Fibroblast of gingiva (primary cell): ENCODE measurements around the gene TRPV4.

ENCODE experiments used
- DNase-seq: peaks from one replicate; pipeline ENCODE4 v3.0.0-alpha.2; 2011; ENCODE audit warnings: low read depth

Gene TRPV4

DNA sequence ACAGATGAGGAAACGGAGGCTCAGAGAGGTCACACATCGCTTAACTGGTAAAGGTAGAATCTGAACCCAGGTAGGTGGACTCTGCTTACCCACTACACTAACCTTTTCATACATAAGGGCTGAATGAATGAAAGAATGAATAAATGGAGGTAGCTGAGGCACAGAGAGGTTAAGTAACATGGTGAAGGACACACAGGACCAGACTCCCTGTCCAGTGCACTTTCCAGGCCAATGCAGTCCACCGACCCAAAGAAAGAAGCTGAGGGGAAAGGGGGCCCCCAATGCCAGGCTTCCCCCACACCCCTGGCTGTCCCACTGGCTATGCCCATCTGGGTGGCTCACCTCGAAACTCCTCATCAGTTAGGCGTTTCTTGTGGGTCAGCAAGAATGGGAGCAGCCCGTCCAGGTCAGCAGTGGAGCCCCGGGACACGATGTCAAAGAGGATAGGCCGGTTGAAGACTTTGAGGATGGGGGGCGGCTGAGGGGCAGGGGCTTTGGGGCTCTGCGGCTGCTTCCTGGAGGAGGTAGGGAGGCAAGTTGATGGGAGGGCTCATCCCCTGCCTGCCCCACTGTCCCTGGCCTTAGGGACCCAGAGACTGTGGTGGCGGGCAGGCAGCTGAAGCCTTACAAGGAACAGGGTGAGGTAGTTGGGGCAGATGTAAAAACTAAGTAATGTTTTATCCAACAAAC, 25.1 kb downstream of the TRPV4 start:
- no peak for DNase-seq

DNA sequence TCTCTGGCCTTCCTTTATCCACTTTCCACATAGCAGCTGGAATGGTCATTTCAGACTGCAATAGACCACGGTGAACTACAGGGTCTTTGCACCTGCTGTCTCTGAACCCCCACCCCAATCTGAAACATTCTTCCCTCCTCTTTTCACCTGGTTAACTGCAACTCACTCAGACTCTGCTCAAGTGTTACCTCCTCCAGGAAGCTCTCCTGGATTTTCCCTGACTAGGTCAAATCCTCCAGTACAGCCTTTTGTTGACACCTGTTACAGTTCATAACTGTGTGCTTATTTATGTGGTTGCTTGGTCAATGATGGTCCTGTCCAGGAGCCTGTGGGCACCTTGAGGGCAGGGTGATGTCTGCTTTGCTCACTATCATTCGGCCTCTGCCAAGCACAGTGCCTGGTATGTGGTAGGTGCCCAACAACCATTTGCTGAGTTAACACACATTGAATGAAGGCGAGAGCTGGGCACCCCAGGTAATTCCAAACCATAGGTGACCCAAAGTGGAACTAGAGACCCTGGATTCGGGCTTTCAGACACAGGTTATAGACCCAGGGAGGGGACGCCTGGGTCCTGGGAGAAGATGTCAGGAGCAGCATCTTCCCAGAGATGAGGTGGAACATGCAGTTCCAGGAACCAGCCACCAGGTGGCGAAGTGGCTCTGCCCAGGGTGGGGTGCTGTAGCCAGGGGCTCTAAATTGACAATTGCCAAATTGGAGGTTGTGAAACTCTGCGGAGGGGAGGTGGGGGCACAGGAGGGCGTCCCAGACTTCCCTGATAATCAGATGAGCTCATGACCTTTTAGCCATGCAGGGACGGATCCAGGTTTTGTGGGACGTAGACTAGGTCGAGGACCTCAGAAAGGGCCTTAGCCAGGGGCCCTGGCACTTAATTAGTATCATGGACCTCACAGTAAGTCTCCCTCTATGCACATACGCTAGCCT, 28.1 kb downstream of the TRPV4 start:
- DNase-seq, result peak; percentile 32

DNA sequence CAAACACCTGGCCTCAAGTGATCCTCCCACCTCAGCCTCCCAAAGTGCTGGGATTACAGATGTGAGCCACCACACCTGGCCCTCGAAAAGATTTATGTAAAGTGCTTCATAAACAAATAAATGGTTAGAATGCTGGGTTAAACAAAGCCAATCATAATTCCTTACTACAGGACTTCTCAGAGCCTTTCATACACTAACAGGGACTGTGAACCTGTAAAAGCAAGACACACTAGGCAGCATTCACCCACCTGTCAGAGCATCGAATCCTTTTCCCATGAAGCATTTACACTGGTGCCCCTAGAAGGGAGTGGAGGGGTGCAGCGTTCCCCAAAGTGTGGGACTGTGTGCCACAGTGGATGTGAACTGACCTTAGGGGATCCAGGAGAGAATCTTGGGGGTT, 29.5 kb downstream of the TRPV4 start:
- no peak for DNase-seq

DNA sequence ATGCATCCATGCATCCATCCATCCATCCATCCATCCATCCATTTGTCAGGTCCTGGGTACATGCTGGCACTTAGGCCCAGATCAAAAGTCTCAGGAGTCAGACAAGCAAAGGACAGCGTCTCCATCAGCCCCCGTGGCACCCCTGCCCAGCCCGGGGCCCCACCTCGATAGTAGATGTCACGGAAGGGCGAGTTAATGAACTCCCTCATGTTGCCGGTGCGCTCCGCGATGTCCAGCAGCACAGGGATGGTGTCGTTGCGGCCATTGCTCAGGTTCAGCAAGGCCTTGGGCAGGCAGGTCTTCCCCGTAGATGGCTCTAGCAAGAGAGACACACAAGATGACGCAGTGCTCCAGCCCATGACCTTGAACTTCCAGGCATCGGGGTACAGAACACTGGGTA, 30.4 kb downstream of the TRPV4 start:
- DNase-seq, result no peak

DNA sequence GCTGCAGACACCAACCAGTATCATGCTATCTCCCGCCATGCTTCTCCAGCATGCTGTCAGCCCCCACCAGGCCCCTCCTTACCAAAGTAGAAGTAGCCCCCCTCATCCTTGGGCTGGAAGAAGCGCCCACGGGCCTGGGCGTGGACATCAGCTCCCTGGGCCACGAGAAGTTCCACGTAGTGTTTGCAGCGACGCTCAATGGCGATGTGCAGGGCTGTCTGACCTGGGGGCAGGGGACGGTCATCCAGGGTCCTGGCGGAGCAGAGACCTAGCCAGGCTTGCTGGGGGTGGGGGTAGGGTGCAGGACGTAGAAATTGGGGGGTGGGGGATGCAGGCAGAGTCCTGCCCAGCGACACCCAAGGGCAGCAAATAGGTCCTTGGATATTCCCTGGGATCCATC, 32.7 kb downstream of the TRPV4 start:
- no peak for DNase-seq

DNA sequence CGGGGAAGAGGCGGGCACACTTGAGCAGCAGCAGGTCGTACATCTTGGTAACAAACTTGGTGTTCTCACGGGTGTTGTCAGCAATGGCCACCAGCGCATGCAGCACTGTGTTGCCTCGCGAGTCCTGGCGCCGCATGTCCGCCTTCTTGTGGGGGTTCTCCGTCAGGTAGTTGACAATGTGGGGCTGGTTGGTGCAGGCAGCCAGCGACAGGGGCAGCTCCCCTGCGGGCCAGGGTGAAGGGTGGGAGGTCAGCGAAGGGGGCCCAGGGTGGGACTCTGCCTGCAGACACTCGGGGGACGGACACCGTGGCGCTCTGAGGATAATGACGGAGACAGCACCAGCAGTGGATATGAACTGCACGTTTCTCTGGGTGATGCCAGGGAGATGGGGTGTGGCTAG, 34.5 kb downstream of the TRPV4 start:
- DNase-seq, result no peak

DNA sequence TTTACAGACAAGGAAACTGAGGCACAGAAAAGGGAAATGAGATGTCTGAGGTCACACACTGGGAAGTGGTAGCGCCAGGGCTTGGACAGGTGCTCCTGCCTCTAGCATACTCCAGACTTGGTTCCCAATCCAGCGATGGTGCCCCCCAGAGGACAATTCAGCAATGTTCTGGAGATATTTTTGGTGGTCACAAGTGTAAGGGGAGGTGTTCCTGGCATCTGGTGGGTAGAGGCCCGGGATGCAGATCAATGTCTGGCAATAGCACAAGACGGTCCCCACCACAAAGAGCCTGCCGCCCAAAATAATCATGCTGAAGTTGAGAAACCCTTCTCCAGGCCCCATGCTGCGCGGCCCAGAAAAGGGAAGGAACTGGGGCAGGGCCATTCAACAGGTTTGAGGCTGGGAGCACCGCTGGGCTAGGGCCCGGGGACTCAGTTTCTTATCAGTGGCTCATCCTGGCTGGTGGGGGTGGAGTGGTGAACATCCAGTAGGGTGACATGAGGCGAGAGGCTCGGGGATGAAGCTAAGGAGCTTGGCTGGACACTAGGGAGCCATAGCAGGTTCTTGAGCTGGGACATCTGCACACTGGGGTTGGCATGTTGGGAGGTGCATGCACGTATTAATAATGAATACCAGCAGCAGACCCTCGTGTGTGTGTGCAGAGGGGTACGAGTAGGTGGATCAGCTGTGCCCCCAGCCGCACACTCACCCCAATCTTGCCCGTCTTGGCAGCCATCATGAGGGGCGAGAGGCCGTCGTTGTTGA, 35.1 kb downstream of the TRPV4 start:
- DNase-seq, result no peak

DNA sequence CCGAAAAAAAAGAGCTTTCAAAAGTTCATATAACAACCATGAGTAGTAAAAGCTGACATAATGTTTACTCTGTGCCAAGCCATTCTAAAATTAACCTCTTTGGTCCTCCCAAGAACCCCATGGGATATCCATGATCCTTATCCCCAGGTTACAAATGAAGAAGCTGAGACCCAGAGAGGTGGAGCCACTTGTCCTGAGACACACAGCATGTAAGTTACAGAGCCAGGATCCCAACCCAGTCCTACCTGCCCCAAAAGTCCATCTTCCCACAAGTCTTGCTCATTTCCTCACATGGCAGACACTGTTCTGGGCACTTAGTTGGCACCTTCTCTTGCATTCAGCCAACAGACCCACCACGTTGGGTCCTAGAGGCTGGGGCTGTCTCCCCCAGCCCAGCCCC, 37.1 kb downstream of the TRPV4 start:
- no peak for DNase-seq

DNA sequence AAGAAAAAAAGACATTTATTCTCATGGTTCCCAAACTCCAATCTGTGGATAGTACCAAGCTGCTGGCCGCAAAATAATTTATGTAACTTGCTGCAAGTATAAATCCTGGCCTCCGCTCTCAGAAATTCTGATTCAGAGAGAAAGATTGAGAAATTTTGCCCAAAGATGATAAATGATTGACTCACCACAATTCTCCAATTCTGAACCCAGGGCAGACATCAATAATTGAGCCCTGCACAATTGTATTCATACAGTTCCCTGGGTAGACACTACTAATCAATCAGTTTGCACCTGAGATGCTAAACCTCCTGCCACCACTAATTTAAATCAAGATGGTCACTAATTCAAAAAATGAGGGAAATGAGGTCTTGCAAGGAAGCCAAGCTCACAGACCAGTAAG, 38.2 kb downstream of the TRPV4 start:
- peak; percentile 34 for DNase-seq

DNA sequence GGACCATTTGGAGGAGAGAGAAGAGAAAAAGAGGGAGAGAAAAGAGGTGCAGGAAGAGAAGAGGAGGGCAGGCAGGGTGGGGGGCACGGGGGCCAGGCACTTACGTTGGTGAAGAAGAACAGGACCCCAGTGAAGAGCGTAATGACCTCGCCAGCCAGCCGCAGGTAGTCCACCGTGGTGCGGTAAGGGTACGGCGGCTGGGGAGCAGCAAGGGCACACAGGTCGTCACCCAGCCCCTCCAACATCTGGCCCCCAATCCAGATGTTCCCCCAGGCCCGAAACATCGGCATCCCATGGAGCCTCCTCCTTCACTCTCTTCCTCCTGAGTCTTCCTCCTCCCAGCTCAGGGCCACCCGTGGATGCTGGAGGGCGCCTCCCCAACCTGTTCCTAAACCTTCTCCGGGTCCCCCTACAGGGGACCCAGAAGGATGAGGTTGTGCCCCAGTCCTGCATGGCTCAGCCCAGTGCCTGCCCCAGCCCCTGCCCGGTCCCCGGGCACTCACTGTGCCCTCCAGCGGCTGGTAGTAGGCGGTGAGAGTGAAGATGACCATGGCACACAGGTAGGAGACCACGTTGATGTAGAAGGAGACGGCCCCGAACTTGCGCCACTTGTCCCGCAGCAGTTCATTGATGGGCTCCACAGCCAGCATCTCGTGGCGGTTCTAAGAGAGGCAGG, 39.2 kb downstream of the TRPV4 start:
- no peak for DNase-seq

DNA sequence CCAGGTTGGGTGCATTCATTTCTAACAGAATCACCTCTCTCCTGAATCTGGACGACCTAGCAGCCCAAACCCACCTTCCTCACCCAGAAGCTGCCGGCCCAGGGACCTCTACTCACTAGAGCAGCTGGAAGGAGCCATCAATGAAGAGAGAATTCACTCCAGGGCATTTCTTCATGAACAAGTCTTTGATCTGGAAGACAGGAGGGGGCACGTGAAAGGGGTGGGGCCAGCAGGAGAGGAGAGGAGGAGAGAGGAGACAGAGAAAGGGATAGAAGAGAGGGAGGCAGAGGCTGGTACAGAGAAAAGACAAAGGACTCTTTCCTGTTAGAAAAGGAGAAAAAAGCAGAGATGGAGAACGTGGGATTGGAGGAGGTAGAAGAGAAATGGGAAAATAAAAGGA, 39.8 kb downstream of the TRPV4 start:
- no peak for DNase-seq

DNA sequence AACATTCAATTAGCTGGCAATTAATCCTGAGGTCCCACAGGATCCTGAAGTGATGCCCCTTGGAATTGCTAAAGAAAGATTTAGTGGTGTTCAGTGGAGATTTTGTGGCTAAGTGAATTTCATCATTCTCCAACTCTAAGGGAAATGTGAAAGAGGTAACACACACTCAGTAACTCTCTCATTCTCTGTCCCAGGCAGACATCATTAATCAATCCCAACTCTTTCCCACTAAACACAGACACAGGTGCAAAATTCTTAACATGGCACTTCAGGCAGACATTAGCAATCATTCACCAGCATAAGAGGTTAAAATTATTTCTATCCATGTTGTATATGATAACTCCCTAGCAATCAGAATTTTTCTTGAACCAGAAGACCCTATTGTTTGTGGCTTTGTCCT, 40.2 kb downstream of the TRPV4 start:
- DNase-seq, result no peak

DNA sequence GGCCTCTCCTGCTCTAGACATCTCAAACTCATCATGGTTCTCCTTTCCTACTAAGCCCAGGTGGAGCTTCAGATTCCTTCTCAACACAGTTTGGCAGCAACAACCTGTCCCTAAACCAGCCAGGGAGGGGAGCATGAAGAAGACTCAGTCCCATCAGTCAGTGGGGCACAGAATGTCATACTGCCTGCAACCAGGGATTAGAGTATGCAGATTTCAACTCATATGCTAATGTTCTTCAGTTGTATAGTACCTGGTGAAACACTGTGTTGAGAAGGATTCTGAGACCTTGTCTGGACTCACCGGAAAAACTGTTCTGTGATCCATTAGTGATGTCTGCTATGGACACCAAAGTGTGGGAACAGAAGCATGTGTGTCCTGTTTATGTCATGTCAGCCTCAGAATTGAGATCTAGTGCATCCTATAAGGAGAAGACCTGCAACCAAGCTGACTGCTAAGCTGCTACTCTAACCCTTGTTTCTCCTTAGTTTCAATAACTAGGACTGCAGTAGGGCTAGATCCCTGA, 43.6 kb downstream of the TRPV4 start:
- DNase-seq, result no peak

DNA sequence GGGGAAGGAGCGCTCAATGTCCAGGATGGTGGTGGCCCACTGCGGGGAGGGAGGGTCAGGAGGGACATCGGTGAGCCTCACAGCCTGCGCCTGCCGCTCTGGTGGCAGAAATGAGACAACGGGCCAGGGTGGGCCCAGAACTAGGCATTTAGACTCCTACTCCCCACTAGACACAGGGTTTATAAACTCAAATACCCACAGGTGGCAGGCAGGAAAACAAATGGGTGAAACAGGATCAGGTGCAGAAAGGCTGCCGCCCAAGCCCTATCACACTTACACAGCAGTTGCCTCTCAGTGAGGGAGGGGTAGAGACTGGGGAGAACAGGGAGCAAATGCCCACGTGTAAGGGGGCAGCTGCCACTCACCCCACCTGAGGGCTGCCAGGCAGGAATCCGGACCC, 46.4 kb downstream of the TRPV4 start:
- DNase-seq, result no peak

DNA sequence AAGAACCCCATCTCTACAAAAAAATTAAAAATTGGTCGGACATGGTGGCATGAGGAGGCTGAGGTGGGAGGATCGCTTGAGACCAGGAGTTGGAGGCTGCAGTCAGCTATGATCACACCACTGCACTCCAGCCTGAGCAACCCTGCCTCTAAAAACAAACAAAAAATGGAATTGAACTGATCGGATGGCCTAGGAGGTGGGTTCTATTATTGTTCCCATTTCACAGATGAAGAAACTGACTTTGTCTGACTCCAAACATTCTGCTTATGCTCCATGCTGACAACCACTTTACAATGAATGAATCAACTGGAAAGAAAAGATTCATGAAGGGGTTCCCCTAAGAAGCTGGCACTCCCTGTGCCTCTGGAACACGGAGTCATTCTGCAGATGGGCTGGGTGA, 47.3 kb downstream of the TRPV4 start:
- DNase-seq, result no peak

DNA sequence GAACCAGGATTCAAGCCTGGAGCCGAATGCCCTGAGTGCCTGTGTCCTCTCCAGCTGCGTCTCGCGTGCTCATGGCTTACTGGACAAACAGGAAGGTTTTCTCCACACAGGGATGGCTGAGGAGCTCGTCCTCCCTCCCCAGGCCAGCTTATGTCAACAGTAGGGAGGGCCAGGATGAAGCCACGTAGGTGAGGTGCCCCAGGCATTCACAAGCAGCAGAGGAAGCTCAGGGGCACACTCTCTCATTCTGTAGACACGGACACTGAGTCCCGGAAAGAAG, 49.3 kb downstream of the TRPV4 start:
- DNase-seq, result no peak

DNA sequence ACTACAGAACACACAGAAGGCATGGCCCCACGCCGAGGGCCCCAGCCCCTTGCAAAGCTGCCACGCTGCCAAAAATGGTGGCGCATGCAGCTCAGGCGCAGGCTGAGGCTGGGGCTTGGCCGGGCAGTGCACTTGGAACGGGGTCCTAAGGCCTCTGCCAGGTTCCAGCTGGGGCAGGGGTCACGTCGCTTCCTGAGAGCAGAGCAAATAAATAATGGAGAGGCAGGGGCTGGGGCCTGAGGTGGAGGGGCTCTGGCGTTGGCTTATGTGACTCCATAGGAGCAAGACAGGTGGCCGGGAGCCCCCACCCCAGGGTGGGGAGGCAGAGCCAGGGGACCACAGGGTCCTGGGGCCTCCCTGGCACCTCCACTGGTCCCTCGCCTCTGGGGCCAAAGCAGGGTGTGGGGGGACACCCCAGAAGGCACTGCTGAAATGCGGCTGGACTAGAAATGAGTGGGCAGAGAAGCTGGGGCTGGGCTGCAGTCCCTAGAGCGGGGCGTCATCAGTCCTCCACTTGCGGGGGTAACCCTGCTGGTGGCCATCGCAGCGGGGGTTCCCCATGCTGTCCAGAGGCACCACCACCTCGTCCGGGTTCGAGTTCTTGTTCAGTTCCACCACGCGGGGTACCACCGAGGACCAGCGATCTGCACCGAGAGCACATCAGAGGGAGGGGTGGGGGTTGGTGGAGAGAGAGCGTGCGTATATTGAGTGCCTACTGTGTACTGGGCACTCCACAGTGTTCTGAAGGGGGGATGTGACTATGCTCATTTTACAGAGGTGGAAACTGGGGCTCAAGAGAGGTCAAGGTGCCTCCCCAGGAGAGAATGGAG, 49.8 kb downstream of the TRPV4 start:
- no peak for DNase-seq

DNA sequence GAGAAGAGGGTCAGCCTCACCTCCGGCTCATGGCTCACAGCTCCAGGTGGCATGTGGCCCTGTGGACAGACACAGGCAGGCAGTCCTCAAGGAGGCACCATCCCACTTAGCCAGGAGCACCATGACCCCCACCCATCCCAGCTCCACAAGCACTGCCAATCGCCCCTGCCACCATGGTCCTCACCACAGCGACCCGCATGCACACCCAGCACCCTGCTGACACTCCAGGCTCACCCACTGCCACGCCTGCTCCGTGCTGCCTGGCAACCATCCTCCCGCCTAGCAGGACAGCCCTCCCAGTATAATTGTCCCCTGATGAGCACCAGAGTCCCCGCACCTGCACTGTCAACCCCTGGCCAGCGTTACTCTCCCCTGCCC, 50.9 kb downstream of the TRPV4 start:
- no peak for DNase-seq

DNA sequence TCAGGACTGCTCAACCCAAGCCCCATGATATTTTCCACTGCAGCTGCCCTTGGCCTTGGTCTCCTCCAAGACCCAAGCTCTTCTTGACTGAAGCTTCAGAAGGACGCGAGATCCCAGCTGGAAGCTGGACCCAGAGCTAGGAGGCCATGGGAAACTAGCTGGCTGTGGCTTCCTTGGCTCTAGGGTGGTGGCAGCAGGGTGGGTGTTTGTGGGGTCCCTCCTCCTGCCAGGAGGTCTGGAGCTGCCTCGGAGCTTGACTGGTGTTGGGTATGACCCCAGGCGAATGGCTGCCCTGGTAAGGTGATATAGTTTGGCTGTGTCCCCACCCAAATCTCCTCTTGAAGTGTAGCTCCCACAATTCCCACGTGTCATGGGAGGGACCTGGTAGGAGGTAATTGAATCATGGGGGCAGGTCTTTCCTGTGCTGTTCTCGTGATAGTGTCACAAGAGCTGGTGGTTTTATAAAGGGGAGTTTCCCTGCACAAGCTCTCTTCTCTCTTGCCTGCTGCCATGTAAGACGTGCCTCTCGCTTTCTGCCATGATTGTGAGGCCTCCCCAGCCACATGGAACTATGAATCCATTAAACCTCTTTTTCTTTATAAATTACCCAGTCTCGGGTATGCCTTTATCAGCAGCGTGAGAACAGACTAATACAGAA, 51.4 kb downstream of the TRPV4 start:
- DNase-seq, result no peak

DNA sequence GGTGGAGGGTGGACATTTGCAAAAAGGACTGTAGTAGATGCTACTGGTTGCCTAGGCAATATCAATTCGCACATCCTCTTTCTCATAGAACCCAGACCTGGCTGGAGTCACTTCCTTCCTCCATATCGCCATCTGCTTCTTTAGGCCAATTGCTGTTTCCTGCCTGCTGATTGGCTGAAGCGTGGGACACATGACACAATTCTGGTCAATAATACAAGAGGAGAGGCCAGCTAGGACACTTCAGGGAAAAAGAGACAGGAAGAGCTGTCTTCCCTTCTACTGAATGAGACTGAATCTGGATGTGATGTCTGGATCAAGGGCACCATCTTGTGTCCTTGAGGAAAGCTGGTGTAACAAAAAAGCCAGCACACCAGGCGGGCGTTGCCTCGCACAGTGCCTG, 53.8 kb downstream of the TRPV4 start:
- no peak for DNase-seq

DNA sequence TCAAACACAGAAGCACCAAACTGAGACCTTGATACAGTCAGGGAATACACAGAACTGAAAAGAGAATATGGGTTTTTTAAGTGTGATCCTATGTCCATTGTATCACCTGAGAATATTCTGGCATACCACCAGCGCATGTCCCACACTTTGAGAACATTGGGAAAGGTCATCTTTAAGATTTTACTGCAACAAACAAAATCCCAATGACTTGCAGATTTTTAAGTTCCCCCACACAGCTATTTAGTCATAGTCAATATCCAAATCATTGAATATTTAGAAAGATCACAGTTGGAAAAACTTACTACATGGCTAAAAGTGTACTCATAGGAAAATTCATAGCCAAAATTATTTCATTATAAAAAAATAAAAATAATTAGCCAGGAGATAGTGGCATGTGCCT, 54.5 kb downstream of the TRPV4 start:
- DNase-seq, result no peak
